ENCODE data around the gene PPP1CB.

GRCh38 chr2:28729698-28730097, 21.9 kb upstream of the PPP1CB start:
- TF ChIP-seq, protein P1, sequence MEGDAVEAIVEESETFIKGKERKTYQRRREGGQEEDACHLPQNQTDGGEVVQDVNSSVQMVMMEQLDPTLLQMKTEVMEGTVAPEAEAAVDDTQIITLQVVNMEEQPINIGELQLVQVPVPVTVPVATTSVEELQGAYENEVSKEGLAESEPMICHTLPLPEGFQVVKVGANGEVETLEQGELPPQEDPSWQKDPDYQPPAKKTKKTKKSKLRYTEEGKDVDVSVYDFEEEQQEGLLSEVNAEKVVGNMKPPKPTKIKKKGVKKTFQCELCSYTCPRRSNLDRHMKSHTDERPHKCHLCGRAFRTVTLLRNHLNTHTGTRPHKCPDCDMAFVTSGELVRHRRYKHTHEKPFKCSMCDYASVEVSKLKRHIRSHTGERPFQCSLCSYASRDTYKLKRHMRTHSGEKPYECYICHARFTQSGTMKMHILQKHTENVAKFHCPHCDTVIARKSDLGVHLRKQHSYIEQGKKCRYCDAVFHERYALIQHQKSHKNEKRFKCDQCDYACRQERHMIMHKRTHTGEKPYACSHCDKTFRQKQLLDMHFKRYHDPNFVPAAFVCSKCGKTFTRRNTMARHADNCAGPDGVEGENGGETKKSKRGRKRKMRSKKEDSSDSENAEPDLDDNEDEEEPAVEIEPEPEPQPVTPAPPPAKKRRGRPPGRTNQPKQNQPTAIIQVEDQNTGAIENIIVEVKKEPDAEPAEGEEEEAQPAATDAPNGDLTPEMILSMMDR (IDR thresholded peaks at IDR 0.05; ENCODE audit: insufficient read depth, low read length) = no peak
- TF ChIP-seq, protein P2, sequence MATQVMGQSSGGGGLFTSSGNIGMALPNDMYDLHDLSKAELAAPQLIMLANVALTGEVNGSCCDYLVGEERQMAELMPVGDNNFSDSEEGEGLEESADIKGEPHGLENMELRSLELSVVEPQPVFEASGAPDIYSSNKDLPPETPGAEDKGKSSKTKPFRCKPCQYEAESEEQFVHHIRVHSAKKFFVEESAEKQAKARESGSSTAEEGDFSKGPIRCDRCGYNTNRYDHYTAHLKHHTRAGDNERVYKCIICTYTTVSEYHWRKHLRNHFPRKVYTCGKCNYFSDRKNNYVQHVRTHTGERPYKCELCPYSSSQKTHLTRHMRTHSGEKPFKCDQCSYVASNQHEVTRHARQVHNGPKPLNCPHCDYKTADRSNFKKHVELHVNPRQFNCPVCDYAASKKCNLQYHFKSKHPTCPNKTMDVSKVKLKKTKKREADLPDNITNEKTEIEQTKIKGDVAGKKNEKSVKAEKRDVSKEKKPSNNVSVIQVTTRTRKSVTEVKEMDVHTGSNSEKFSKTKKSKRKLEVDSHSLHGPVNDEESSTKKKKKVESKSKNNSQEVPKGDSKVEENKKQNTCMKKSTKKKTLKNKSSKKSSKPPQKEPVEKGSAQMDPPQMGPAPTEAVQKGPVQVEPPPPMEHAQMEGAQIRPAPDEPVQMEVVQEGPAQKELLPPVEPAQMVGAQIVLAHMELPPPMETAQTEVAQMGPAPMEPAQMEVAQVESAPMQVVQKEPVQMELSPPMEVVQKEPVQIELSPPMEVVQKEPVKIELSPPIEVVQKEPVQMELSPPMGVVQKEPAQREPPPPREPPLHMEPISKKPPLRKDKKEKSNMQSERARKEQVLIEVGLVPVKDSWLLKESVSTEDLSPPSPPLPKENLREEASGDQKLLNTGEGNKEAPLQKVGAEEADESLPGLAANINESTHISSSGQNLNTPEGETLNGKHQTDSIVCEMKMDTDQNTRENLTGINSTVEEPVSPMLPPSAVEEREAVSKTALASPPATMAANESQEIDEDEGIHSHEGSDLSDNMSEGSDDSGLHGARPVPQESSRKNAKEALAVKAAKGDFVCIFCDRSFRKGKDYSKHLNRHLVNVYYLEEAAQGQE (IDR thresholded peaks at IDR 0.05; ENCODE audit: insufficient replicate concordance, low read depth) = no peak
